Stimulated activated CD8-positive, alpha-beta memory T cell treated with anti-CD3 and anti-CD28 coated beads, Interleukin-12 subunit alpha, Interleukin-12 subunit beta, amount 100 ng/mL, for 24 hours (primary cell): ENCODE data around the gene ESCO1.
"Not testable (repeated sequence)": the region's sequence is repeated elsewhere in the genome, so short reads cannot be mapped to it uniquely, and the experiment has no call there.

ENCODE experiments used
- DNase-seq: peaks from one replicate; pipeline ENCODE4 v3.0.0-alpha.2; 2020; ENCODE audit errors: extremely low read depth

Gene ESCO1

GRCh38 chr18:21600526-21601410, at the start of gene ESCO1:
ESCO1 (minus strand) TSS chr18:21600704; CDS start chr18:21574843, 25,861 bp downstream.
- DNase-seq = peak; percentile 88

GRCh38 chr18:21640375-21640774, 39.9 kb upstream of the ESCO1 start:
- not testable (repeated sequence) for DNase-seq

- no peak for DNase-seq
These were observed 38.3 kb upstream of the ESCO1 start for GRCh38 chr18:21638822-21639221.

GRCh38 chr18:21636769-21637168, 36.3 kb upstream of the ESCO1 start:
- no peak for DNase-seq

GRCh38 chr18:21634588-21635199, 34.2 kb upstream of the ESCO1 start:
- no peak for DNase-seq

- DNase-seq = no peak
These were observed 31.9 kb upstream of the ESCO1 start for GRCh38 chr18:21632393-21632792.

- DNase-seq = no peak
These were observed 28.8 kb upstream of the ESCO1 start for GRCh38 chr18:21629089-21629832.

- DNase-seq = not testable (repeated sequence)
These were observed 21.1 kb upstream of the ESCO1 start for GRCh38 chr18:21621640-21622039.

GRCh38 chr18:21612125-21613039, 11.9 kb upstream of the ESCO1 start, which contains the start of gene SNRPD1:
SNRPD1 (plus strand) TSS chr18:21612314; CDS start chr18:21612430, 116 bp downstream.
- DNase-seq = peak; percentile 80

- DNase-seq = not testable (repeated sequence)
These were observed 11.1 kb upstream of the ESCO1 start for GRCh38 chr18:21611401-21612124.

- DNase-seq = no peak
These were observed 4.7 kb upstream of the ESCO1 start for GRCh38 chr18:21605213-21605612.

GRCh38 chr18:21604671-21605070, 4.2 kb upstream of the ESCO1 start:
- DNase-seq = no peak

- DNase-seq = no peak
These were observed 1.7 kb upstream of the ESCO1 start for GRCh38 chr18:21602299-21602587.

- DNase-seq = no peak
These were observed 649 bp downstream of the ESCO1 start for GRCh38 chr18:21599585-21600525.

- DNase-seq = no peak
These were observed 1.5 kb downstream of the ESCO1 start for GRCh38 chr18:21598726-21599584.

GRCh38 chr18:21597620-21598019, 2.9 kb downstream of the ESCO1 start:
- no peak for DNase-seq

- no peak for DNase-seq
These were observed 6.8 kb downstream of the ESCO1 start for GRCh38 chr18:21593540-21594257.

GRCh38 chr18:21592361-21592760, 8.1 kb downstream of the ESCO1 start:
- not testable (repeated sequence) for DNase-seq
